GM21723 (cell line): ENCODE measurements around the gene DNHD1.

Experiments
- ATAC-seq: cut with Tn5 transposase; IDR thresholded peaks from one replicate; pipeline ENCODE4 v1.9.1; 2021; ENCODE audit warnings: mild to moderate bottlenecking, moderate library complexity; ENCODE audit not compliant: unreplicated experiment

The DNHD1 gene

GRCh38 chr11:6497069-6497839 is at the start of gene DNHD1:
Gene DNHD1, plus strand, starts transcription at chr11:6497280. Its CDS starts 936 bp downstream, at chr11:6498216.
- no peak for ATAC-seq

- ATAC-seq: no peak
These were observed 48.5 kb upstream of the DNHD1 start for GRCh38 chr11:6448574-6448973.

DNA sequence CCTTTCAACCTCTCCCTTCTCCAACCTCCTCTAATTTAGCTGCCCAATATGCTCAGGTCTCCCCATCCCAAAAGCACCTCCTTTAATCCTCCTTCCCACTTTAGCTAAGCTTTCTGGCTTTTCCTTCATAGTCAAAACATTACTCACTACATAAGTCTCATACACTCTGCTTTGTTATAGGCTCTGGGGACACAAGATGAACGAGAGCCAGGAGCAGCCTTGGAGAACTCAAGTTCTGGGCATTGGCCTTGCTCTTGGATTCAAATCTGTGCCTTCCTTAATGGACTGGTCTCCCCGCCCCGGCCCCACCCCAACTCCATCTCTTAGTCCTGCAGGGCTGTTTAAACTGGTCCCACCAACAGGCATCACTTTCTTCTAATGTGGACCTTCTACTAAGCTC is 44.9 kb upstream of the DNHD1 start:
- ATAC-seq: no peak

- no peak for ATAC-seq
These were observed 43.9 kb upstream of the DNHD1 start for GRCh38 chr11:6453152-6453551.

DNA sequence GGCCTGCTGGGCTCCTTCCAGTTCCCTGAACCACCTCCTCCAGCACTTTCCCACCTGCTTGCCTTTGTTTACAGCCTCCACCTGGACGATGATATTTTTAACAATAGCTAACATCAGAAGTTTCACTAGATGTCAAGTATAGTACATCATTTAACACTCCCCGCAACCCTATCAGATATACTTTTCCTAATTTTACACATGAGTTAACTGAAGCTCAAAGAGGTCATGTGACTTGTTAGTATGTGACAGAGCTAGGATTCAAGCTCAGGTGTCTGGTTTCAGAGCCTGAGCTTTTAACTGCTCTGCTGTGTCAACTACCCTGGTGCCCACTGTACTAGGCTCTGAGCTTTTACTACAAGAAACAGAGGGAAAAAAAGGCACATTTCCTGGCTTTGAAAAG is 42.0 kb upstream of the DNHD1 start:
- no peak for ATAC-seq

- no peak for ATAC-seq
These were observed 40.6 kb upstream of the DNHD1 start for GRCh38 chr11:6456361-6457073.

GRCh38 chr11:6457581-6458320 is 39.3 kb upstream of the DNHD1 start:
- no peak for ATAC-seq

GRCh38 chr11:6458352-6459098 is 38.6 kb upstream of the DNHD1 start:
- no peak for ATAC-seq

GRCh38 chr11:6459099-6459450 is 38.0 kb upstream of the DNHD1 start:
- ATAC-seq: no peak

DNA sequence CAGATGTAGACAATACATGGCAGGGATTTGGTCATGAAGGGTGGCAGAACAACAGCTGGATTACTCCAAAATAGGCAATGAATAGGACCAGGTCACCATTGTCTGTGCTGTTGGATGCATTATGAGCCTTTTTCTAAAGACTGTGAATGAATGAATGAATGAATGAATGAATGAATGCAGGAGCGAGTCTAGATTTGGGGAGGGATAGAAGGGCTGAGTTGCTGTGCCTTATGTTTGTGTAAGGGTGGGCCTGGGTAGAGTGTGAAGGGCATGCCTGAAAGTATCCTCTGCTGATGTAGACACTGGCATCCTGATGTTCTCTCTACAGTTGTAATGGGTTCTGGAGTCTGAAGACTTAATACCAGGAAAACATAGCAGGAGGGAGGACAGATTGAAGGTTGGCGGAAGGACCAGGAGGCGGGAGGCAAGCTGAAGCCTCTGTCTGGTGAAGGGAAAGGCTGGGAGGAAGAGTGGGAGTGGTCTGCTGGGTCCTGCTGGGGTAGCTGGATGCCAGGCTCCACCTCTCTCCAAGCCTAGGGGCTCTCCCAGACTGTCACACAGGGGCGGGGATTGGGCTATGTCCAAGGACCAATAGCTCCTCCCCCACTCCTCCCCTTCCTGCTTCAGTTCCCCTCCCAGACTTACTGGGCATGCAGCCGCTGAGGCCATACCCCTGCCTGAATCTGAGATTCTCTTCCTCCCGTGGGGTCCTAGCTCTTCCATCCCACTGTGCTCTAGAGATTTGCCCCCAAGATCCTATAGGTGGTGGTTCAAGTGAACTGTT is 28.2 kb upstream of the DNHD1 start:
- ATAC-seq: peak; percentile 65

- ATAC-seq: no peak
These were observed 27.5 kb upstream of the DNHD1 start for GRCh38 chr11:6469599-6469998.

GRCh38 chr11:6472934-6473333 is 24.1 kb upstream of the DNHD1 start:
- no peak for ATAC-seq

DNA sequence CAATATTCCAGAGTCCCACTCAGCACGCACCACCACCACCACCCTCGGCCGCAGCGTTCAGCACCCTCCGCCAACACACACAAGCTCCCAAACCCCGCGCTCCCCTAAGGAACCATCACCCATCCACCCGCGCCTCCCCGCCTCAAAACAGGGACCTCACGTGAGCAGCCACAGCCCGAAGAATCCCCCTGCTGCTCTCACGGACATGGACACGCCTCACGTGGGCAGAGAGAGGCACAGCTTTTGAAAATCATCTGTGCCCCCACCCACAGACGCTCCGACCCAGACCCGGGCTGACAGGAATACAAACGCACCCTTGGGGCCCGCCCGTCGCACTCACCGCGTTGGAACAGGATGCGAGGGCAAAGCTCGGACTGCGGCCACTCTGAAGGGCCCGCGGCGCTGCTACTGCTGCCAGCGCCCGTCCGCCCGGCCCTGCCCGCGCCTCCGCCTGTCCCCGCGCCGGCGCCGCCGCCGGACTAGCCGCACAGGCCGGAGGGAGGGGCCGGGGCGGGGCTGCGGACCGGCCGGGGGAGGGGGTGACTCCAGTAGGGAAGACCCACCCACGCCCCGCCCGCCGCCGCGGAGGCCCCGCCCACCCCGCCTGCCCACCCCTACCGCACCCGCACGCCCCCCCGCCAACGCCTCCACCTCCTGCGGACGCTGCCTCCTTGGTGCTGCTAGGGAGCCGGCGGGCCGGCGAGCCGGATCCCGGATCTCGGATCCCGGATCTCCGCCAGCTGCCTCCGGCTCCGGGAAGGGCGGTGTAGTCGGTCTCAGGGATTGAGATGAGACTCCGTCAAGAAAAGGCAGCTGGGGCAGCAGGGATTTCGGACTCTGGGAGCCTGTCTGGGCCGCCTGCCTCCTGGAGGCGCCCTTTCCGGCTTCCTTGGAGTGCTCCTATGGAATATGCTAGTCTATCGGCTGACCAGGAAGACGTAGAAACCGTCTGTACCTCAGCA is 23.3 kb upstream of the DNHD1 start, which contains the start of gene TRIM3:
Gene TRIM3, minus strand, starts transcription at position 491 of the 962 bp plus-strand sequence. CDS start 8,246 bp downstream, outside the sequence.
- ATAC-seq: peak; percentile 73

DNA sequence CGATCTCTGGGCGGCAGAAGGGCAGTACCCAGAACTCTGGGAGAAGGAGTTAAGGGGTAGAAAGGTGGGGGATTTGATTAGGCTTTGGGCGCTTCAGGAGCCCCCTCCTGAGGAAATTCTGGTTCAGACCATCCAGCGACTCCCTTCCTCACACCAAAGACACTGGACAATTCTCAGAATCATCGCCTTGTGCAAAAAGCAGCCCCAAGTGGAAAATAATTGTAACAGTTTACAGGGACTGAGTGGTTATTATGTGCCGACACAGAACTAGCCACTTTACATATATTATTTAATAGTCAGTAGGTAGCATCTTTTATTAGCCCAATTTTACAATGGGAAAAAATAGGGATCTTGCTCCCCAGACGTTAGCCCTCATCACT is 22.7 kb upstream of the DNHD1 start:
- ATAC-seq: no peak

DNA sequence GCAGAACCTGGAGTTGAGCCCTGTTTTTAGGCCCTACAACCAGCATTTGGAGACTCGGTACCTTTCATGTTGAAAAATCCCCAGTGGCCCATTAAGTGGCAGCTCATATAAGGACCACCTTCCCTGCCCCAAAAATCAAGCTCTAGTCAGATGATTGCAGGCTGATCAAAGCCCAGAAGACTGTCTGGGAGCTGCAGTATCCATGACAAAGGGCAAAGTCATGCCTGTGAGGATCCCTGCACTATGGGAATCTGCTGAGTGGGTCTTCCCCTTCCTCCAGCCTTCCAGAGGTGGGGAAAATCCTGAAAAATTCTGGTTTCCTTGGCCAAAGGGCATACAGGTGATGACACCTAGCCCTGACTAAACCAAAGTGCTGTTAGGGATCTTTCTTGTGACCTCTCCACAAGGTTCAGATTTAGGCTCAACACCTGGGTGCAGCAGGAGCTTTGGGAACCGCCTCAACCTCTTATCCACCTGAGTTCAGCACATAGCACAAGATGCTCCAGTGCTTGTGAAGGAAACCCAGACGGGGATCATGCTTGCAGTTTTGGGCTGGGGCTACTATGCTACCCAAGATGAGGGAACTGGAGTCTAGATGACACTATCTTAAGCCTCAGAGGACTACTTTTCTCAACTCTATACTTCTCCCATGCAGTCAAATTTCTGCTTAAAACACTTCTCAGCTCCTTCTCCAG is 22.1 kb upstream of the DNHD1 start:
- ATAC-seq: no peak

DNA sequence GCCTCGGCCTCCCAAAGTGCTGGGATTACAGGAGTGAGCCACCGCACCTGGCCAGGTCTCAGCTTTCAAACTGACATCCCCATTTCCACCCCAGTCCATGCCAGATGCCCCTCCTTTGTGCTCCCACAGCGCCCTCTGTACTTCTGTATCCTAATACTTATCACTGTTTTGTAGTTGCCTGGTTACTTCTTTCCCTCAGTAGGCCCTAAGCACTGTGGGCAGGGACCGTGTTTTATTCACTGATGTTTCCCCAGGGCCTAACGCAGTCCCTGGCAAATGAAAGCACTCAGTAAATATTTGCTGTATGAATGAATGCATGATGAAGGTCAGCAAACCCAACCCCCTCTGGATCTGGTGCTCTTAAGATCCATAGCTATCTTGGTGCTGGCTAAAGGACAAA is 21.1 kb upstream of the DNHD1 start:
- ATAC-seq: no peak

DNA sequence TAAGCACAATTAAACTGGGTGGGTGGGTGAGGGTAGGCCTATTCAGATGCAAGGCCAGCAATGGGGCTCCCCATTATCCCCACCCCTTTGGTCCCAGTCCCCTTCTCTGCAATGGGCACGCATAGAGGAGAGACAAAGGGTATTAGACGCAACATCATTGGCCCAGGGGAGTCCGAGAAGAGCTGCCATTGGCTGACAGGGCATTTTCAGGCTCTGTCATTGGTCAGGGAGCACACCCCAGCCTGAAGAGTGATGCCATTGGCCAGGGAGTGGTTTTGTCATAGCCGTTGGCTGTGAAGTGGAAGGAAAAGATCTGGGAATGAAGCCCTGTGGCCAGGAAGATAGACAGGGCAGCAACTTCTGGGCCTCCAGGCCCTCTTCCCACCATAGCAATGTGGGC is 20.5 kb upstream of the DNHD1 start:
- no peak for ATAC-seq

GRCh38 chr11:6480299-6480914 is 16.7 kb upstream of the DNHD1 start:
- ATAC-seq: no peak
